H1 (cell line): ENCODE results near the gene CTNNA3. TPM values are rescaled to one million over a fixed set of nuclear protein-coding genes. Genes with fewer than 3 reads are reported as not detected.

ENCODE experiments used
- ATF2 ChIP-seq: IDR thresholded peaks from 2 replicates; pipeline ENCODE4 v1.6.1; 2012; ENCODE audit warnings: low read length, inconsistent platforms
- CBX5 ChIP-seq: fragments of 300-800, 300-1000 bp; sonication (generic); IDR thresholded peaks from 2 replicates; pipeline ENCODE4 v1.7.1; 2016; ENCODE audit warnings: antibody characterized with exemption, low read length, low read depth
- CHD7 ChIP-seq: fragments of 300-600 bp; sonication (generic); IDR thresholded peaks from 2 replicates; pipeline ENCODE4 v1.7.1; 2012; ENCODE audit warnings: low read length, moderate library complexity, mild to moderate bottlenecking, inconsistent platforms; ENCODE audit not compliant: insufficient replicate concordance
- RAD21 ChIP-seq, 2 experiments: IDR thresholded peaks in 1 of 2; conservative IDR thresholded peaks in 1 of 2; 2 replicates each; pipeline ENCODE4 v1.6.1; 2011; ENCODE audit warnings: low read depth in 2 of 2, low read length in 2 of 2, improper control_type of control experiment in 1 of 2, inconsistent platforms in 1 of 2, mild to moderate bottlenecking in 1 of 2, moderate library complexity in 1 of 2
- SIRT6 ChIP-seq: IDR thresholded peaks from one replicate; pipeline ENCODE4 v1.7.1; 2012; ENCODE audit warnings: low read length, inconsistent platforms
- TAF1 ChIP-seq: IDR thresholded peaks from 2 replicates; pipeline ENCODE4 v1.6.1; 2011; ENCODE audit warnings: mild to moderate bottlenecking, low read depth, low read length
- YY1 ChIP-seq: IDR thresholded peaks from 2 replicates; pipeline ENCODE4 v1.6.1; 2011; ENCODE audit warnings: low read depth, mild to moderate bottlenecking, low read length
- polyA plus RNA-seq, 7 experiments: library from polyadenylated mRNA; depleted of rRNA in 3 of 7; stranded (reverse) in 5 of 7; unstranded in 2 of 7; fragments of >200 nt in 5 of 7; fragments of 200-250 nt in 2 of 7; gene quantifications; 1 replicate in 5 of 7; 2 replicates in 1 of 7; 4 replicates in 1 of 7; pipeline versions ENCODE4 v1.2.1 to v1.2.3, GENCODE V29; 2011 to 2013; ENCODE audit warnings: missing spikeins in 2 of 7, mixed read lengths in 2 of 7
- total RNA-seq: library from RNA; stranded (reverse); fragmentation: NEBNext Ultra II Directional; extraction: Animal tissue kit (Norgen Biotek cat#: 25700); gene quantifications from 2 replicates; pipeline ENCODE4 v1.2.1, GENCODE V29; 2021
- TF ChIP-seq, protein P1 (sequence below): IDR thresholded peaks from 2 replicates; pipeline ENCODE4 v1.6.1; 2011; ENCODE audit warnings: low read length, improper control_type of control experiment

The CTNNA3 gene
- total and polyA plus RNA-seq, 2 of the 8 experiments (the other 6 are each of a cell fraction or from before 2014, with no cell fraction given) = 1.3 to 1.5 TPM

- TF ChIP-seq CHD7 = no peak
- TF ChIP-seq SIRT6 = no peak
- TF ChIP-seq, protein P1, sequence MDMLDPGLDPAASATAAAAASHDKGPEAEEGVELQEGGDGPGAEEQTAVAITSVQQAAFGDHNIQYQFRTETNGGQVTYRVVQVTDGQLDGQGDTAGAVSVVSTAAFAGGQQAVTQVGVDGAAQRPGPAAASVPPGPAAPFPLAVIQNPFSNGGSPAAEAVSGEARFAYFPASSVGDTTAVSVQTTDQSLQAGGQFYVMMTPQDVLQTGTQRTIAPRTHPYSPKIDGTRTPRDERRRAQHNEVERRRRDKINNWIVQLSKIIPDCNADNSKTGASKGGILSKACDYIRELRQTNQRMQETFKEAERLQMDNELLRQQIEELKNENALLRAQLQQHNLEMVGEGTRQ = no peak
- TF ChIP-seq YY1 = no peak
- no peak for TF ChIP-seq ATF2
- TF ChIP-seq TAF1 = no peak
- TF ChIP-seq RAD21 (IDR thresholded peaks at IDR 0.05 in 1 of 2, conservative IDR thresholded peaks at IDR 0.05 in 1 of 2; ENCODE audit: low read depth in 2 of 2, low read length in 2 of 2) = no peak
- TF ChIP-seq CBX5 = no peak
These were observed 32.4 kb downstream of the CTNNA3 start (continued) for GRCh38 chr10:67663449-67664087.
